Chondrocyte (in vitro differentiated cells): Measurements from ENCODE around the gene CLCN7. TPM values are rescaled to one million over a fixed set of nuclear protein-coding genes. Genes with fewer than 3 reads are reported as not detected.

Experiments used
- DNase-seq: peaks from one replicate; pipeline ENCODE4 v3.0.0; 2021; ENCODE audit warnings: mixed read lengths, low spot score
- H3K27ac Mint-ChIP-seq: one replicate; pipeline ENCODE4 v1.8.0; 2021; ENCODE audit warnings: mild to moderate bottlenecking, moderate library complexity, mixed read lengths; ENCODE audit not compliant: unreplicated experiment
- H3K27me3 Mint-ChIP-seq: 2 replicates; pipeline ENCODE4 v1.8.0; 2021; ENCODE audit warnings: low read depth, mixed read lengths
- H3K36me3 Mint-ChIP-seq: 2 replicates; pipeline ENCODE4 v1.8.0; 2021; ENCODE audit warnings: low read depth, mixed read lengths
- H3K4me1 Mint-ChIP-seq: 2 replicates; pipeline ENCODE4 v1.8.0; 2021; ENCODE audit warnings: low read depth, mild to moderate bottlenecking, mixed read lengths
- H3K4me3 Mint-ChIP-seq: one replicate; pipeline ENCODE4 v1.8.0; 2021; ENCODE audit warnings: mild to moderate bottlenecking, moderate library complexity, mixed read lengths; ENCODE audit not compliant: unreplicated experiment
- H3K9me3 Mint-ChIP-seq: 2 replicates; pipeline ENCODE4 v1.8.0; 2021; ENCODE audit warnings: low read depth, mixed read lengths
- total RNA-seq: library from RNA; stranded (reverse); gene quantifications from 3 replicates; pipeline ENCODE4 v1.2.1, GENCODE V29; 2021
- TF ChIP-seq, protein P1 (sequence below): fragments of 200-600 bp; sonication (generic); IDR thresholded peaks from 2 replicates; pipeline ENCODE4 v1.5.0; 2021; ENCODE audit warnings: antibody characterized with exemption, mild to moderate bottlenecking, moderate library complexity

Gene CLCN7
- total RNA-seq, 1 donor from 2014 or later: 97.0 TPM

DNA sequence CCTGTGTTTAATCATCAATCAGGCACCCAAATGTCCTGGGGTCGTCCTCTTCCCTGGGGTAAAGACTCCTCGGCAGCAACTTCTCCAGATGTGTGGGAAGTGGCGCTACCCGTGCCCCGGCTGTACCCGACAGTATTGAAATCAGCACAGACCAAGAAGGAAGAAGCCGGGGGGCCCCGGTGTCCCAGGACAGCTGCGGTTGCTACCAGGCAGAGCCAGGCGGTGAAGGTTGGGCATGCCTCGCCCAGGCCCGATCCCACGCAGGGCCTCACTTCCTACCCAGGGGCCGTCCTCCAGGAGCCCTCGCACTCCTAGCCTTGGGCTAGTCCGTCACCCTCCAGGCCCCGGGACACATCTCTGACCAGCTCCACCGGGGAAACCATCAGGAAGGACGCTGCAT lies 21.5 kb downstream of the CLCN7 start:
- H3K9me3 Mint-ChIP-seq: no peaks in the 10 kb centered on the region
- no peak overlapping the region for H3K27ac Mint-ChIP-seq
- TF ChIP-seq, protein P1, sequence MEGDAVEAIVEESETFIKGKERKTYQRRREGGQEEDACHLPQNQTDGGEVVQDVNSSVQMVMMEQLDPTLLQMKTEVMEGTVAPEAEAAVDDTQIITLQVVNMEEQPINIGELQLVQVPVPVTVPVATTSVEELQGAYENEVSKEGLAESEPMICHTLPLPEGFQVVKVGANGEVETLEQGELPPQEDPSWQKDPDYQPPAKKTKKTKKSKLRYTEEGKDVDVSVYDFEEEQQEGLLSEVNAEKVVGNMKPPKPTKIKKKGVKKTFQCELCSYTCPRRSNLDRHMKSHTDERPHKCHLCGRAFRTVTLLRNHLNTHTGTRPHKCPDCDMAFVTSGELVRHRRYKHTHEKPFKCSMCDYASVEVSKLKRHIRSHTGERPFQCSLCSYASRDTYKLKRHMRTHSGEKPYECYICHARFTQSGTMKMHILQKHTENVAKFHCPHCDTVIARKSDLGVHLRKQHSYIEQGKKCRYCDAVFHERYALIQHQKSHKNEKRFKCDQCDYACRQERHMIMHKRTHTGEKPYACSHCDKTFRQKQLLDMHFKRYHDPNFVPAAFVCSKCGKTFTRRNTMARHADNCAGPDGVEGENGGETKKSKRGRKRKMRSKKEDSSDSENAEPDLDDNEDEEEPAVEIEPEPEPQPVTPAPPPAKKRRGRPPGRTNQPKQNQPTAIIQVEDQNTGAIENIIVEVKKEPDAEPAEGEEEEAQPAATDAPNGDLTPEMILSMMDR: no peak
- H3K4me1 Mint-ChIP-seq: no peaks in the 10 kb centered on the region
- peaks cover 11% of the 10 kb centered on the region for H3K36me3 Mint-ChIP-seq
- no peak for DNase-seq
- H3K27me3 Mint-ChIP-seq: no peaks in the 10 kb centered on the region
- H3K4me3 Mint-ChIP-seq: no peak overlapping the region

DNA sequence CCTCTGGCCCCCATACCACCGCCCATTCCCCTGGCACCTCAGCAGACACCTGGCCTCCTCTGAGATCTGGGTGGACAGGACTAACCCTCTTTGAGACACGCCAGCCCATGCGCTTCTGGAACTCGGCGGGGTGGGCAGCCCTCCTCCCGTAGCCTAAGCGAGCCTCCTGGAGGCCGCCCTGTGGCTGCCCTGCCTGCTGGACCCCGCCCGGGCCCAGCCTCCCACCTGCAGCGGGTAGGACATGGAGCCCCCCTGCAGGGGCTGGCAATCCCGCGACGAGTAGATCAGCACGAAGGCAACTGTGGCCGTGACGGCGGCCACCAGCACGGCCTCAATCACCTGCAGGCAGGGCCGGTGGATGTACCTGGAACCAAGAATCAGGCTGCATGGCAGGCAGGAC lies 22.3 kb downstream of the CLCN7 start:
- H3K27me3 Mint-ChIP-seq: no peaks in the 10 kb centered on the region
- TF ChIP-seq, protein P1: no peak
- H3K27ac Mint-ChIP-seq: no peak overlapping the region
- H3K36me3 Mint-ChIP-seq: peaks cover 11% of the 10 kb centered on the region
- H3K9me3 Mint-ChIP-seq: no peaks in the 10 kb centered on the region
- H3K4me3 Mint-ChIP-seq: no peak overlapping the region
- H3K4me1 Mint-ChIP-seq: no peaks in the 10 kb centered on the region
- no peak for DNase-seq

DNA sequence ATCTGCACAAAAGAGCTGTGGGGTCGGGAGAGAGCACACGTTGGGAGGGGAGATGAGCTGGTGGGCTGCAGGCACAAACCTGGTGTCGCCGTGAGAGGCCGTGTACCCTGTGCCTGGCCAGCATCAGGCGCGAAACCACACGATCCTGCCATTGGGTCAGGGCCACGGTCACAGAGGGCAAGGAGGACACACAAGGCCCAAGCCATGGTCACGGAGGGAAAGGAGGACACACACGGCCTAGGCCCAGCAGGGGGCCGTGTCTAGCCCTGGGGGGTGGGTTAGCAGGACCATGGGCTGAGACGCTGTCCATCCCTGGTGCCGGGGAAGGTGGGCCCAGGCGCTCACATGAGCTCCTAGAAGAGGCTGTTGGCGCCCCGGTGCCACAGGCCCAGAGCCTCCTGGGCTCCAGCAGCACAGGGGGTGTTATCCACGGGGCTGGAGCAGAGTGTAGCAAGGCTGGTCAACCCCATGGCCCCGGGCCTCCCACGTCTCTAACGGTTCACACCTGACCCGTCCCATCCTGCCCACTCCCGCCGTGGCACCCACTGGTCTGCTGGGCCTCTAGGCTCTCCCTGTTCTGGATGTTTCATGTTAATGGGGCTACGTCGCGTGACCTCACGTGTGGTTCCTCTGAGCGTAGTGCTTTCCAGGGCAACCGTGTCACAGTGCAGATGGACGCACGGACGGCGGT lies 23.0 kb downstream of the CLCN7 start:
- H3K4me1 Mint-ChIP-seq: no peaks in the 10 kb centered on the region
- H3K9me3 Mint-ChIP-seq: no peaks in the 10 kb centered on the region
- no peak overlapping the region for H3K27ac Mint-ChIP-seq
- no peak for DNase-seq
- peaks cover 11% of the 10 kb centered on the region for H3K36me3 Mint-ChIP-seq
- TF ChIP-seq, protein P1: no peak
- no peaks in the 10 kb centered on the region for H3K27me3 Mint-ChIP-seq
- H3K4me3 Mint-ChIP-seq: no peak overlapping the region

DNA sequence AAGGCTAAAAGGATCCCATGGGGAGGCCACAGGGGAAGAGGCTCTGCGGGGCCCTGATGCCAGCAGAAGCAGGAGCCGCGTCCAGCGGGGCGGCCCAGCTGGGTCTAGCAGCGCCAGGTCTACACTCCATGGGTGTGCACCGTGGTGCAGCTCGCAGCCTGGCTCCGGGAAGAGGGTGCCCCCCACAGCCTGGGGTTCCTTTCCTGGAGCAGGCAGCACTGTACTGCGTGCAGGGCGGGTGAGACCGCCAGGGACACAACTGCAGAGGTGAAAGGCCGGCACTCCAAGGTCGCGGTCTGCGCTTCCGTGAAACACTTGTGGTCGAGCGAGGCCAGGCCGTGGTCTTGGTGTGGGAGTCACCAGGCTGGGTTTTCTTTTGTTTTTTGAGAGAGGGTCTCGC lies 24.0 kb downstream of the CLCN7 start:
- Mint-ChIP-seq H3K4me1 (no peaks in the 10 kb centered on the region), H3K9me3 (no peaks in the 10 kb centered on the region), H3K27ac (no peak overlapping the region), H3K36me3 (peaks cover 11% of the 10 kb centered on the region), H3K27me3 (no peaks in the 10 kb centered on the region), H3K4me3 (no peak overlapping the region)
- TF ChIP-seq, protein P1: no peak
- DNase-seq: no peak

DNA sequence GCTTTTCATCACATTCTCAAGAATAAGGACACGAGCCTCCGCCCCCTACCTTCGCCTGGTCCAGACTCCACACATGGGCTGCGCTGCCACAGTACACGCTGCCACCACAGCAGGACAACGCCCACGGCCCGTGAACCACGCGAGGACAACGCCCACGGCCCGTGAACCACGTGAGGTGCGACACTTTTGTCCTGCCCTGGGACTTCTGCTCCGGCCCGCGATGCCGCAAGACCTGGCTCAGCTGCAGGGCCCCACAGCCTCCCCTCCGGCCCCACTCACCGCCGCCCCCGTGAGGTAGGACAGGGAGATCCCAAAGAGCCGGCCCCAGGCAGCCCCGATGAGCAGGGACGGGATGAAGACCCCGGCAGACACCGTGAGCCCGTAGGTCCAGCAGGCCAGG lies 24.6 kb downstream of the CLCN7 start:
- Mint-ChIP-seq H3K27me3 (no peaks in the 10 kb centered on the region), H3K4me1 (no peaks in the 10 kb centered on the region), H3K27ac (no peak overlapping the region), H3K4me3 (no peak overlapping the region), H3K36me3 (peaks cover 11% of the 10 kb centered on the region), H3K9me3 (no peaks in the 10 kb centered on the region)
- TF ChIP-seq, protein P1: peak; percentile 17
- no peak for DNase-seq
